GM12892 (cell line): Measurements from ENCODE around the gene MYO5A.
A peak's percentile ranks its signal among the peaks of the same experiment; 100 is the strongest.

Experiments
- DNase-seq: peaks from one replicate; pipeline ENCODE4 v3.0.0; 2011; ENCODE audit not compliant: insufficient read length
- FAIRE-seq: peaks from 2 replicates; lab custom pipeline; 2011; peaks lifted over from hg19 to GRCh38; lab: Jason Lieb, UNC
- POLR2A ChIP-seq: IDR thresholded peaks from 2 replicates; pipeline ENCODE4 v1.6.1; 2011; ENCODE audit warnings: low read depth, low read length, control low read depth
- POLR2AphosphoS5 ChIP-seq: IDR thresholded peaks from 2 replicates; pipeline ENCODE4 v1.6.1; 2011; ENCODE audit warnings: low read depth, low read length, control low read depth
- TAF1 ChIP-seq: IDR thresholded peaks from 2 replicates; pipeline ENCODE4 v1.6.1; 2011; ENCODE audit warnings: low read depth, mild to moderate bottlenecking, control low read depth, low read length, borderline replicate concordance

Gene MYO5A

GRCh38 chr15:52349052-52349700 is 179.5 kb downstream of the MYO5A start:
- TF ChIP-seq POLR2AphosphoS5 (no peak), TAF1 (no peak), POLR2A (no peak)
- DNase-seq, result no peak
- FAIRE-seq, result no peak

DNA sequence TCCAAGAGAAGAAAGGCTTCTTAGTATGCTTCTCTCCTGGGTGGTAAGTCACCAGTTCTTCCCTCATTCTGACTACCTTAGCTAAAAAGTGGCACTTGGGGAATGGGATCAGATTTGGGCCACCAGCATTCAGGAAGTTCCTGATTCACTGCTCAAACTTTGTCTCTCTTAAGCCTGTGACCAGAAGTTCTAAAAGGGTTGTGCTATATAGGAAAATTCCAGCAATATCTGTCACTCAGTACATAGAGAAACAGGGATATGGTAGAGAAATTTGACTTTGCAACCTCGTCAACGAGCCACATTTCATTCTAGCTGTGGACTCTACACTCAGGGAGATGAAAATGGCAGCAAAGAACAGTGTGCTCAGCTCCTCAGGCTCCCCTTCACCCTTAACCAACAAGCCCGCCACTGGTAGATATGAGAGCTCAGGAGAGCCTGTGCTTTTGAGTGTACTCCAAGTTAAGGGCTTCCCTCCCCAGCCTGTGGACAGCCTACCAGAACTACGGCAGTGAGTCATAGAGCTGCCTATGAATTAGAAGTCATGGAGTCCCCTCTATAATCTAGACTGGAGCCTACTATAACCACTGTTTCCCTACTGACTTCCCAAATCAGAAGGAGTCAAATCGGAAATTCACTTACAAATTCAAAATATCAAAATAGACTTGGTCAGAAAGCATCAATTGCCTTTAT is 180.5 kb downstream of the MYO5A start:
- TF ChIP-seq POLR2AphosphoS5 (no peak), POLR2A (no peak), TAF1 (no peak)
- FAIRE-seq (no peak), DNase-seq (no peak)

- FAIRE-seq (no peak), DNase-seq (no peak)
- TF ChIP-seq TAF1 (no peak), POLR2AphosphoS5 (no peak), POLR2A (no peak)
Measured at GRCh38 chr15:52344592-52344991, 184.1 kb downstream of the MYO5A start.

DNA sequence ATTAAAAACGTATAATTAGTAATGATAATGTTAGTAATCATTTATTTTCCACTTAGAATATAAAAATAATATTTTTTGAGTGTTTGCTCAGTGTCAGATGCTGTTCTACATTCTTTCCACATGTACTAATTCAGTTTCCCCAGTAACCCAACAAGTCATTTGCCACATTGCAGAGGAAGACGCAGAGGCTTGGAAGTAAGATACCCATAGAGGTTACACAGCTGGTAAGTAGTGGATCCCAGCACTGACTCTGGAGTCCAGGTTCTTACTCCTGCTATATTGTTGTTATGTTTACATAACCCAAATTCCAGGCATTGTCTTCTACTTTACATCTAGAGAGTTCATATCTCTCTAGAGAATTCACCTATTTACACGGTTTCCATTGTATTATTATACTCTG is 184.8 kb downstream of the MYO5A start:
- FAIRE-seq, result peak; percentile 30
- DNase-seq, result no peak
- TF ChIP-seq POLR2A (no peak), TAF1 (no peak), POLR2AphosphoS5 (no peak)

- TF ChIP-seq TAF1, result no peak
- TF ChIP-seq POLR2AphosphoS5, result no peak
- TF ChIP-seq POLR2A, result no peak
- DNase-seq, result no peak
- FAIRE-seq, result no peak
Measured at GRCh38 chr15:52340093-52340492, 188.6 kb downstream of the MYO5A start.

DNA sequence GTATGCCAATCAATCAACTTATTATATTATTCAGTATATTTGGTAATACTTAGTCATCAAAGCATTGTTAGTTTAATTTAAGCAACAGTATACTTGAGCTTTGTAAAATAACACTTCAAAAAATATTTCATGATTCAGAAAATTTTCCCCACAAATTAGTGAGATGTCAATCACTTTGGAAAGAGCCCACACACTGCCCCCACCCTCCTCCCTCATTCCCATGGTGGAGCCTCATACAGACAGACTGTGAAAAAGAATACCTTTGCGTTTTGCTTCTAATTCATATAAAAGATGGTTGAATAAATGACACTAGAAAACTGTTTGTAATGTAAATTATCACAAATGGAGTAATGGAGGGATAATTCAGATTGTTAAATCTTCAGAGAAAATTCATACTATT is 189.8 kb downstream of the MYO5A start:
- no peak for FAIRE-seq
- TF ChIP-seq POLR2A (no peak), TAF1 (no peak), POLR2AphosphoS5 (no peak)
- no peak for DNase-seq

- DNase-seq, result no peak
- no peak for FAIRE-seq
Measured at GRCh38 chr15:52338058-52338457, 190.6 kb downstream of the MYO5A start.

GRCh38 chr15:52337198-52337853 is 191.4 kb downstream of the MYO5A start:
- FAIRE-seq (no peak), DNase-seq (no peak)
- TF ChIP-seq TAF1, result no peak
- no peak for TF ChIP-seq POLR2A
- no peak for TF ChIP-seq POLR2AphosphoS5

More at GRCh38 chr15:52338058-52338457, 190.6 kb downstream of the MYO5A start:
- TF ChIP-seq POLR2AphosphoS5, result no peak
- no peak for TF ChIP-seq POLR2A
- TF ChIP-seq TAF1, result no peak

DNA sequence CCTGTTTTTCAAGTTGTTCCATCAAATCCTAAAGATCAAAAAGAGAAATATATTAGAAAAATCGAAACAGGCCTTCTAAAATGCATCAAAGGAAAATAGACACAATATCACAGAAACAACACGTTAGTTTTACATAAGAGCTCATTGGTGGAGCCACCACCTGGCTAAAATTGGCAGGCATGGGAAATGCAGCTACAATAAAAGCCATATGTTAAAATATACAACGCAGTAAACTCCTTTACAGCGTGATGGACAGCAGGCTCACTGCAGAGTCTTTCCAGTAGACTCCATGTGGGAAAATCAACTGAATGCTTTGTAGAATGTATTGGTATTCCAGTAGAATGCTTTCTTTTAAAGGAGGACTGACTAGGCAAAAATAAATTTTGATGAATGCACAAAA is 192.2 kb downstream of the MYO5A start:
- no peak for TF ChIP-seq TAF1
- TF ChIP-seq POLR2A, result no peak
- no peak for TF ChIP-seq POLR2AphosphoS5
- FAIRE-seq, result no peak
- no peak for DNase-seq

GRCh38 chr15:52334491-52335160 is 194.1 kb downstream of the MYO5A start:
- FAIRE-seq, result no peak
- TF ChIP-seq POLR2A (no peak), POLR2AphosphoS5 (no peak), TAF1 (no peak)
- DNase-seq, result no peak

DNA sequence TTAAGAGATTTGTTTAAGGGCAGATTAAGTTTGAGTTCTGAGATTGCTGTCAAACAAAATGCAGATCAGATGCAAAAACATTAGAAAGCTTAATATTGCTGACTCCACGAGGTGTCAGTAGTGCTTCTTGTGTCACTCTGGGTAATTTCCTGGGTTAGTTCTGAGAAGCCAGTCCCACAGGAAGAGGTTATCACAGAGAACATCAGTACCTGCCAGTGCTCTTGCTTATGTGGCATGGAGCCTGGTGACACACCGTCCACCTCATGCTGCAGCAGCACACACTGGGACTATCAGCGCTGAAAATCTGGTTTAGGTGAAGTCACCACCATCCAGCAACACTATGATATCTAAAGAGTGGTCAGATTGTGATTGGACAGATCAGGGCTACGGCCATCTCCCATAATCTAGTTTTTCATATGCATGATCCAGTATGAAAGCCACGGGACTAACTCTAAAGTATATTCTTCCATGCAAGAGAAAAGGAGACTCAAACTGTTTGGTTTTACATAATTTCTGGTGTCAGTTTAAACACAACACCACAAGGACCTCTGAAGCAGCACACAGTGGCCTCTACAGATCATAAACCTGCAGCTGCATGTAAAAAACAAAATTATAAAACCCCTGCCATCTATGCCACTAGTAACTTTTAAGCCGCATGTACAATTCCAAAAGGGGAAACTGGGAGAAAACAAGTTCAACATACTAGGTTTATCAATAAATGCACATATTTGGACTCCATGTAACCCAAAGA is 197.0 kb downstream of the MYO5A start:
- TF ChIP-seq TAF1 (no peak), POLR2AphosphoS5 (0 out of 2 replicates have a peak, but pooled peaks have one; percentile 23), POLR2A (no peak)
- DNase-seq (peak; percentile 21), FAIRE-seq (peak; percentile 92)
